Endothelial cell of umbilical vein (primary cell): ENCODE measurements around the gene KRT222.

ENCODE experiments used
- EZH2 ChIP-seq: IDR thresholded peaks from 2 replicates; pipeline ENCODE4 v1.6.1; 2012; ENCODE audit warnings: borderline replicate concordance, low read depth, mild to moderate bottlenecking, moderate library complexity, low read length, inconsistent platforms; ENCODE audit not compliant: severe bottlenecking
- MYC ChIP-seq: IDR thresholded peaks from one replicate; pipeline ENCODE4 v1.6.1; 2011; ENCODE audit warnings: mild to moderate bottlenecking, low read depth, low read length
- POLR2AphosphoS5 ChIP-seq: IDR thresholded peaks from 2 replicates; pipeline ENCODE4 v1.6.1; 2012; ENCODE audit warnings: low read depth, mild to moderate bottlenecking, control low read depth, low read length, moderate library complexity; ENCODE audit not compliant: insufficient read depth
- TF ChIP-seq, protein P1 (sequence below), 2 donors: IDR thresholded peaks; 1 replicate in 1 of 2; 2 replicates in 1 of 2; pipeline ENCODE4 v1.5.1; 2011; ENCODE audit warnings: low read length in 2 of 2, mild to moderate bottlenecking in 2 of 2, moderate library complexity in 2 of 2, control low read depth in 1 of 2, inconsistent platforms in 1 of 2, low read depth in 1 of 2; ENCODE audit not compliant: insufficient read depth in 1 of 2; ENCODE audit errors: extremely low read depth in 1 of 2

DNA sequence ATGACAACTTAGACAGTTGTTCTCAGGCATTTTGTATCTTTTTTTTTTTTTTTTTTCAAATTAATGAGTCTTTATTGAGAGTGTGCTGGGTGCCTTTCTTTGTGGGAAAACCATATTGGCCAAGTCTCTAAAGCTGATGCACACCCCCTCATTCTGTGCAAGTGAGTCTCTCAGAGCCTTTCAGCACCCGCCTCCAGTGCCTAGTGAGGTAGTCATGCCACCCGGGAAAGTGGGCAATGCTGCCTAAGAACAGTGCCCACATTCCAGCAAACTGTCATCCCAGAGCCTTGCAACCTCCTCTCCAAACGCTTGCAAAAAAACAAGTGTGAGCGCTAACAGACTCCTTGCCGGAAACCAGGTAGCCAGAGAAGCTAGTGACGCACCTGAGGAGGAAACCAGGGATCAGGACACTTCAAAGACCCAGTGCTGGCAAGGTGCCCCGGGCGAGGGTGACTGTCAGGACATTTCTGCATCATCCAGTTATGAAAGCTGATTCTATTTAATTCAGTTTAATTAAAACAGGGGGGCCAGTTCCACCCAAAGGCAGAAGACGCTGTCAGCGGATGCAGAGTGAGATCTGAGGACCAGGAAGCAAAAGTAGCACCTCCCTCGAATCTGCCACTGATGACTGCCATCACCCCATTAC is 52.3 kb downstream of the KRT222 start:
- no peak for TF ChIP-seq EZH2
- TF ChIP-seq, protein P1, sequence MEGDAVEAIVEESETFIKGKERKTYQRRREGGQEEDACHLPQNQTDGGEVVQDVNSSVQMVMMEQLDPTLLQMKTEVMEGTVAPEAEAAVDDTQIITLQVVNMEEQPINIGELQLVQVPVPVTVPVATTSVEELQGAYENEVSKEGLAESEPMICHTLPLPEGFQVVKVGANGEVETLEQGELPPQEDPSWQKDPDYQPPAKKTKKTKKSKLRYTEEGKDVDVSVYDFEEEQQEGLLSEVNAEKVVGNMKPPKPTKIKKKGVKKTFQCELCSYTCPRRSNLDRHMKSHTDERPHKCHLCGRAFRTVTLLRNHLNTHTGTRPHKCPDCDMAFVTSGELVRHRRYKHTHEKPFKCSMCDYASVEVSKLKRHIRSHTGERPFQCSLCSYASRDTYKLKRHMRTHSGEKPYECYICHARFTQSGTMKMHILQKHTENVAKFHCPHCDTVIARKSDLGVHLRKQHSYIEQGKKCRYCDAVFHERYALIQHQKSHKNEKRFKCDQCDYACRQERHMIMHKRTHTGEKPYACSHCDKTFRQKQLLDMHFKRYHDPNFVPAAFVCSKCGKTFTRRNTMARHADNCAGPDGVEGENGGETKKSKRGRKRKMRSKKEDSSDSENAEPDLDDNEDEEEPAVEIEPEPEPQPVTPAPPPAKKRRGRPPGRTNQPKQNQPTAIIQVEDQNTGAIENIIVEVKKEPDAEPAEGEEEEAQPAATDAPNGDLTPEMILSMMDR (IDR thresholded peaks at IDR 0.05; ENCODE audit: extremely low read depth in 1 of 2, insufficient read depth in 1 of 2, low read depth in 1 of 2, low read length in 2 of 2) = no peak
- no peak for TF ChIP-seq MYC
- no peak for TF ChIP-seq POLR2AphosphoS5
